Measurements from ENCODE around the gene CDK19.

The CDK19 gene

GRCh38 chr6:110693994-110694393 lies 121.3 kb downstream of the CDK19 start:
- no peak for DNase-seq

GRCh38 chr6:110693296-110693695 lies 122.0 kb downstream of the CDK19 start:
- no peak for DNase-seq

GRCh38 chr6:110690916-110691315 lies 124.4 kb downstream of the CDK19 start:
- no peak for DNase-seq

GRCh38 chr6:110690106-110690654 lies 125.1 kb downstream of the CDK19 start:
- no peak for DNase-seq

GRCh38 chr6:110689275-110689935 lies 125.9 kb downstream of the CDK19 start:
- peak in 1 of 2 experiments; percentile 39 for DNase-seq

GRCh38 chr6:110688661-110689268 lies 126.5 kb downstream of the CDK19 start:
- DNase-seq: peak in 1 of 2 experiments; percentile 39

GRCh38 chr6:110687326-110687725 lies 127.9 kb downstream of the CDK19 start:
- no peak for DNase-seq

GRCh38 chr6:110683241-110683640 lies 132.0 kb downstream of the CDK19 start:
- no peak for DNase-seq

GRCh38 chr6:110682460-110682853 lies 132.8 kb downstream of the CDK19 start:
- peak; percentile 67 to 94 for DNase-seq

- peak; percentile 3 to 12 for DNase-seq
These were observed 133.5 kb downstream of the CDK19 start for GRCh38 chr6:110681543-110682459.

GRCh38 chr6:110676396-110676795 lies 138.9 kb downstream of the CDK19 start:
- no peak for DNase-seq

GRCh38 chr6:110674096-110674495 lies 141.2 kb downstream of the CDK19 start:
- DNase-seq: no peak

GRCh38 chr6:110672122-110672521 lies 143.1 kb downstream of the CDK19 start:
- no peak for DNase-seq

- DNase-seq: no peak
These were observed 143.8 kb downstream of the CDK19 start for GRCh38 chr6:110671447-110671846.

- DNase-seq: no peak
These were observed 149.7 kb downstream of the CDK19 start for GRCh38 chr6:110665600-110665999.

GRCh38 chr6:110664933-110665332 lies 150.3 kb downstream of the CDK19 start:
- DNase-seq: no peak

GRCh38 chr6:110662490-110663211 lies 152.6 kb downstream of the CDK19 start:
- no peak for DNase-seq

- DNase-seq: no peak
These were observed 153.9 kb downstream of the CDK19 start for GRCh38 chr6:110661414-110661813.

- DNase-seq: no peak
These were observed 155.1 kb downstream of the CDK19 start for GRCh38 chr6:110660066-110660655.

- DNase-seq: no peak
These were observed 156.5 kb downstream of the CDK19 start for GRCh38 chr6:110658631-110659211.

GRCh38 chr6:110656492-110656891 lies 158.8 kb downstream of the CDK19 start:
- peak; percentile 89 to 95 for DNase-seq

GRCh38 chr6:110655821-110656220 lies 159.4 kb downstream of the CDK19 start:
- peak; percentile 41 to 53 for DNase-seq
